ENCODE results near the gene ASH1L.

The ASH1L gene

DNA sequence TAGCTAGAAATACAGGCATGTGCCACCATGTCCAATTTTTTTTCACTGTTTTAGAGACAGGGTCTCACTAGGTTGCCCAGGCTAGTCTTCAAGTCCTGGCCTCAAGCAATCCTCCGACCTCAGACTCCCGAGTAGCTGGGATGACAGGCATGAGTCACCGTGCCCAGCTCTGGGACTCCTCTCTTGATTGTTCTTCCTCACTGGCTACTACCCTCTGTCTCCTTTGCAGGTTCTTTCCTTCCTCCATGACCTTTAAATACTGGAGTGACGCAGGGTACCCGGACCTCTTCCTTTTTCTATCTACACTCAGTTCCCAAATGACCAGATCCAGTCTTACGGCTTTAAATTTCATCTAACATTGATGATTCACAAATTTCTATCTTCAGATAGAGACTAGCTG, 34.9 kb downstream of the ASH1L start:
- Histone ChIP-seq H2BK5ac (ENCODE audit: low read length) (no peak overlapping the region), H3K79me2 (ENCODE audit: control insufficient read depth, insufficient read depth, low read length) (peaks cover 13% of the 10 kb centered on the region), H3K27me3 (ENCODE audit: insufficient read depth, low read length, poor library complexity) (no peaks in the 10 kb centered on the region), H3K4me2 (ENCODE audit: low read length) (no peak overlapping the region), H3K4me1 (ENCODE audit: control insufficient read depth, low read depth, low read length) (no peaks in the 10 kb centered on the region), H2BK120ac (ENCODE audit: low read depth, low read length) (no peak overlapping the region), H4K5ac (ENCODE audit: low read length) (no peak overlapping the region), H3K4ac (ENCODE audit: low read depth, low read length) (no peak overlapping the region), H3K23ac (ENCODE audit: low read length) (no peak overlapping the region), H3K18ac (ENCODE audit: low read length) (no peak overlapping the region), H2AK5ac (ENCODE audit: low read length) (no peak overlapping the region), H3K36me3 (ENCODE audit: control insufficient read depth, insufficient read depth, low read length) (no peaks in the 10 kb centered on the region), H3K4me3 (ENCODE audit: low read length) (no peak overlapping the region), H3K56ac (ENCODE audit: low read length) (no peak overlapping the region), H3K79me1 (ENCODE audit: low read length) (peaks cover 13% of the 10 kb centered on the region), H2BK15ac (replicated peaks; ENCODE audit: low read depth) (no peak overlapping the region), H3K9ac (ENCODE audit: low read length) (no peak overlapping the region), H4K8ac (ENCODE audit: low read depth, low read length) (no peak overlapping the region), H3K27ac (ENCODE audit: low read depth, low read length) (no peak overlapping the region)
- WGBS (ENCODE audit: extremely low coverage, insufficient coverage, low lambda C conversion rate), result no CpG with 5 or more reads among the region's 6 CpGs
- DNase-seq, result peak; percentile 16

DNA sequence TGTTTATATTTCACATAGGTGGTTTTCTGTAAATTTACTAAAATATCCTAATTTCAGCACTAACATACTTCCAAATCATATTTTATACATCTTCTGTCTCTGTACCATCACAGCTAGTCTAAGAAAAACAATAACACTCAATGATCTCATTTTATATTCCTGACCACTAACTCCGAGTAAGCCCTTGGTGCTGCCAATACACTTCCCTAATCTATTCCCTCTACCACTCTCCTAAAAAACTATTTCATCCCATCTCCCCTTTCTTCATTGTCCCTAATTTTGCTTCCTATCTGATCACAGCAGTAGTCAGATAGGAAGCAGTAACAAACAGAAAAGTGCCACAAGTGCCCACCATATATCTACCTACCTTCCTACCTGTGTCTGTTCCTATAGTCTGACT, 36.2 kb downstream of the ASH1L start:
- Histone ChIP-seq H2BK15ac (replicated peaks; ENCODE audit: low read depth) (no peak overlapping the region), H3K23ac (ENCODE audit: low read length) (no peak overlapping the region), H4K5ac (ENCODE audit: low read length) (no peak overlapping the region), H2BK120ac (ENCODE audit: low read depth, low read length) (no peak overlapping the region), H3K9ac (ENCODE audit: low read length) (no peak overlapping the region), H3K4me1 (ENCODE audit: control insufficient read depth, low read depth, low read length) (no peaks in the 10 kb centered on the region), H3K27ac (ENCODE audit: low read depth, low read length) (no peak overlapping the region), H3K79me2 (ENCODE audit: control insufficient read depth, insufficient read depth, low read length) (peaks cover 13% of the 10 kb centered on the region), H4K8ac (ENCODE audit: low read depth, low read length) (no peak overlapping the region), H3K56ac (ENCODE audit: low read length) (no peak overlapping the region), H3K18ac (ENCODE audit: low read length) (no peak overlapping the region), H2AK5ac (ENCODE audit: low read length) (no peak overlapping the region), H3K36me3 (ENCODE audit: control insufficient read depth, insufficient read depth, low read length) (no peaks in the 10 kb centered on the region), H3K27me3 (ENCODE audit: insufficient read depth, low read length, poor library complexity) (no peaks in the 10 kb centered on the region), H3K79me1 (ENCODE audit: low read length) (peaks cover 13% of the 10 kb centered on the region), H3K4ac (ENCODE audit: low read depth, low read length) (no peak overlapping the region), H3K4me3 (ENCODE audit: low read length) (no peak overlapping the region), H2BK5ac (ENCODE audit: low read length) (no peak overlapping the region), H3K4me2 (ENCODE audit: low read length) (no peak overlapping the region)
- no peak for DNase-seq
- WGBS (ENCODE audit: extremely low coverage, insufficient coverage, low lambda C conversion rate), result no CpG with 5 or more reads among the region's 1 CpG

DNA sequence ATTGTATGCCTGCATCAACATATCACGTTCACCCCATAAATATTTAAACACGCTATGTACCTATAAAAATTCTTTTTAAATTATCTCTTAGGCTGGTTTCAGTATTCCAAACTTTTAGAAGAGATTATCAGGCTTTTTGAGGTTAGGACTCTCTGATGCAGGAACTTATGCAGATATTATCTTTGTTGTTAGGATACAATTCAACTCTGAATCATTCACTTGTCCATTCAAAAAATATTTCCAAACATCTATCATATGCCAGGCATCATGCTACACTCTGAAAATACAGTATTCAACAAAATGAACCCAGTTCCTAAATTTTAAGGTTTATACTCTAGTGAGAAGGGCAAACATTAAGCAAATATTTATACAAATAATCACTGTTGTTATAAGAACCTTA, 40.5 kb downstream of the ASH1L start:
- no peak for DNase-seq
- Histone ChIP-seq H4K8ac (ENCODE audit: low read depth, low read length) (no peak overlapping the region), H3K79me2 (ENCODE audit: control insufficient read depth, insufficient read depth, low read length) (peaks cover 11% of the 10 kb centered on the region), H3K4ac (ENCODE audit: low read depth, low read length) (no peak overlapping the region), H2BK120ac (ENCODE audit: low read depth, low read length) (no peak overlapping the region), H3K4me3 (ENCODE audit: low read length) (no peak overlapping the region), H3K18ac (ENCODE audit: low read length) (no peak overlapping the region), H2AK5ac (ENCODE audit: low read length) (no peak overlapping the region), H3K4me2 (ENCODE audit: low read length) (no peak overlapping the region), H3K9ac (ENCODE audit: low read length) (no peak overlapping the region), H2BK15ac (replicated peaks; ENCODE audit: low read depth) (no peak overlapping the region), H2BK5ac (ENCODE audit: low read length) (no peak overlapping the region), H3K36me3 (ENCODE audit: control insufficient read depth, insufficient read depth, low read length) (no peaks in the 10 kb centered on the region), H4K5ac (ENCODE audit: low read length) (no peak overlapping the region), H3K56ac (ENCODE audit: low read length) (no peak overlapping the region), H3K4me1 (ENCODE audit: control insufficient read depth, low read depth, low read length) (no peaks in the 10 kb centered on the region), H3K79me1 (ENCODE audit: low read length) (peaks cover 9% of the 10 kb centered on the region), H3K23ac (ENCODE audit: low read length) (no peak overlapping the region), H3K27me3 (ENCODE audit: insufficient read depth, low read length, poor library complexity) (no peaks in the 10 kb centered on the region), H3K27ac (ENCODE audit: low read depth, low read length) (no peak overlapping the region)
- 100% methylated on average over 2 of the region's 2 CpGs for WGBS (ENCODE audit: extremely low coverage, insufficient coverage, low lambda C conversion rate)

DNA sequence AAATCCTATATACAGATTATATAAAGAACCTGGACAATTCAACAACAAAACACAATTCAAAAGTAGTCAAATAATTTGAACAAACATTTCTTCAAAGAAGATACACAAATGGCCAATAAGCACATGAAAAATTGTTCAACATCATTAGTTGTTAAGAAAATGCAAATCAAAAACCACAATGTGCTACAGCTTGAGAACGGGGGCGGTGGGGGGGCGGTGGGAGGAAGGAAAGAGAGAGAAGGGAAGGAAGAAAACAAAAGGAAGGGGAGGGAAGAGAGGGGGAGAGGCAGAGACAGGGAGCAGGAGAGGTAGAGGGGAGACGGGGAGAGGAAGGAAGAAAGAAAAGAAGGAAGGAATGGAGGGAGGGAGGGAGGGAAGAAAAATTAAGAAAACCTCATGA, 44.1 kb downstream of the ASH1L start:
- peaks cover 8% of the 10 kb centered on the region for H3K79me1 ChIP-seq (ENCODE audit: low read length)
- no peak overlapping the region for H3K18ac ChIP-seq (ENCODE audit: low read length)
- no peak overlapping the region for H3K4ac ChIP-seq (ENCODE audit: low read depth, low read length)
- no peak overlapping the region for H2AK5ac ChIP-seq (ENCODE audit: low read length)
- no peaks in the 10 kb centered on the region for H3K27me3 ChIP-seq (ENCODE audit: insufficient read depth, low read length, poor library complexity)
- peaks cover 11% of the 10 kb centered on the region for H3K79me2 ChIP-seq (ENCODE audit: control insufficient read depth, insufficient read depth, low read length)
- H3K4me3 ChIP-seq (ENCODE audit: low read length), result no peak overlapping the region
- no peaks in the 10 kb centered on the region for H3K4me1 ChIP-seq (ENCODE audit: control insufficient read depth, low read depth, low read length)
- no peak for DNase-seq
- no peaks in the 10 kb centered on the region for H3K36me3 ChIP-seq (ENCODE audit: control insufficient read depth, insufficient read depth, low read length)
- no peak overlapping the region for H2BK120ac ChIP-seq (ENCODE audit: low read depth, low read length)
- H3K23ac ChIP-seq (ENCODE audit: low read length), result no peak overlapping the region
- no peak overlapping the region for H3K9ac ChIP-seq (ENCODE audit: low read length)
- H3K56ac ChIP-seq (ENCODE audit: low read length), result no peak overlapping the region
- no peak overlapping the region for H2BK15ac ChIP-seq (replicated peaks; ENCODE audit: low read depth)
- no peak overlapping the region for H4K8ac ChIP-seq (ENCODE audit: low read depth, low read length)
- H3K27ac ChIP-seq (ENCODE audit: low read depth, low read length), result no peak overlapping the region
- no peak overlapping the region for H2BK5ac ChIP-seq (ENCODE audit: low read length)
- no peak overlapping the region for H4K5ac ChIP-seq (ENCODE audit: low read length)
- WGBS (ENCODE audit: extremely low coverage, insufficient coverage, low lambda C conversion rate), result no CpG with 5 or more reads among the region's 4 CpGs
- no peak overlapping the region for H3K4me2 ChIP-seq (ENCODE audit: low read length)

DNA sequence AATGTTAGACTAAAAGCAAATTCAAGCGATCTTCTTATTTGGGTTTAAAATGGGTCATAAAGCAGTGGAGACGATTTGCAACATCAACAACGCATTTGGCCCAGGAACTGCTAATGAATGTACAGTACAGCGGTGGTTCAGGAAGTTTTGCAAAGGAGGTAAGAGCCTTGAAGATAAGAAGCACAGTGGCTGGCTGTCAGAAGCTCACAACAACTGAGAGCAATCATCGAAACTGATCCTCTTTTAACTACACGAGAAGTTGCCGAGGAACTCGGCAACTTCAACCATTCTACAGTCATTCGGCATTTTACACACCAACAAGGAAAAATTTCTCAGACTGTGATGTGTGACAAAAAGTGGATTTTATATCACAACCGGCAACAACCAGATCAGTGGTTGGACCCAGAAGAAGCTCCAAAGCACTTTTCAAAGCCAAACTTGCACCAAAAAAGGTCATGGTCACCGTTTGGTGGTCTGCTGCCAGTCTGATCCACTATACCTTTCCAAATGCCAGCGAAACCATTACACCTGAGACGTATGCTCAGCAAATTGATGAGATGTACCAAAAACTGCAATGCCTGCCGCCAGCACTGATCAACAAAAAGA, 47.9 kb downstream of the ASH1L start:
- no peak overlapping the region for H2AK5ac ChIP-seq (ENCODE audit: low read length)
- DNase-seq, result no peak

DNA sequence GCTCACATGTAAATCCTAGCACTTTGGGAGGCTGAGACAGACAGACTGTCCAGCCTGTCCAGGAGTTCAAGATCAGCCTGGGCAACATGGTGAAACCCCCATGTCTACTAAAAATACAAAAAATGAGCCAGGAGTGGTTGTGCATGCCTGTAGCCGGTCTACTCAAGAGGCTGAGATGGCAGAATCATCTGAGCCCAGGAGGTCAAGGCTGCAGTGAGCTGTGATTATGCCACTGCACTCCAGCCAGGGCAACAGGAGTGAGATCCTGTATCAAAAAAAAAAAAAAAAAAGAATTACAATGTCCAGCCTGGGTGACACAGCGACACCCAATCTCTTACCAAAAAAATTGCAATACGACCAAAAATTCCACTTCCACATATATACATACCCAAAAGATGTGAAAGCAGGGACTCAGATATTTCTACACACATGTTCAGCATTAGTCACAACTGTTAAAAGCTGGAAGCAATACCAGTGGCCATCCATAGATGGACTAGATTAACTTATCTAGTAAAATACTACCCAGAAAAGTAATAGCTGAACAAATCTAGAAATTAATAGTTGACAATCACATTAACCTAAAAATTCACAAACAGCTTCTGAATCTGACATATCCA, 49.2 kb downstream of the ASH1L start:
- H3K79me1 ChIP-seq (ENCODE audit: low read length), result peaks cover 4% of the 10 kb centered on the region
- H3K9ac ChIP-seq (ENCODE audit: low read length), result no peak overlapping the region
- H3K27me3 ChIP-seq (ENCODE audit: insufficient read depth, low read length, poor library complexity), result no peaks in the 10 kb centered on the region
- H3K27ac ChIP-seq (ENCODE audit: low read depth, low read length), result no peak overlapping the region
- no peak for DNase-seq
- no peak overlapping the region for H3K23ac ChIP-seq (ENCODE audit: low read length)
- no peak overlapping the region for H3K4me2 ChIP-seq (ENCODE audit: low read length)
- no peak overlapping the region for H2BK120ac ChIP-seq (ENCODE audit: low read depth, low read length)
- H3K4me3 ChIP-seq (ENCODE audit: low read length), result no peak overlapping the region
- no CpG with 5 or more reads among the region's 3 CpGs for WGBS (ENCODE audit: extremely low coverage, insufficient coverage, low lambda C conversion rate)
- no peak overlapping the region for H2BK5ac ChIP-seq (ENCODE audit: low read length)
- H3K36me3 ChIP-seq (ENCODE audit: control insufficient read depth, insufficient read depth, low read length), result no peaks in the 10 kb centered on the region
- H3K56ac ChIP-seq (ENCODE audit: low read length), result no peak overlapping the region
- no peak overlapping the region for H3K18ac ChIP-seq (ENCODE audit: low read length)
- H4K5ac ChIP-seq (ENCODE audit: low read length), result no peak overlapping the region
- no peak overlapping the region for H2BK15ac ChIP-seq (replicated peaks; ENCODE audit: low read depth)
- peaks cover 8% of the 10 kb centered on the region for H3K79me2 ChIP-seq (ENCODE audit: control insufficient read depth, insufficient read depth, low read length)
- no peak overlapping the region for H2AK5ac ChIP-seq (ENCODE audit: low read length)
- no peaks in the 10 kb centered on the region for H3K4me1 ChIP-seq (ENCODE audit: control insufficient read depth, low read depth, low read length)
- no peak overlapping the region for H4K8ac ChIP-seq (ENCODE audit: low read depth, low read length)
- no peak overlapping the region for H3K4ac ChIP-seq (ENCODE audit: low read depth, low read length)

More for the DNA sequence above, 47.9 kb downstream of the ASH1L start:
- no CpG with 5 or more reads among the region's 14 CpGs for WGBS (ENCODE audit: extremely low coverage, insufficient coverage, low lambda C conversion rate)
- Histone ChIP-seq H3K9ac (ENCODE audit: low read length) (no peak overlapping the region), H3K4ac (ENCODE audit: low read depth, low read length) (no peak overlapping the region), H3K4me3 (ENCODE audit: low read length) (no peak overlapping the region), H3K56ac (ENCODE audit: low read length) (no peak overlapping the region), H3K27ac (ENCODE audit: low read depth, low read length) (no peak overlapping the region), H3K79me2 (ENCODE audit: control insufficient read depth, insufficient read depth, low read length) (peaks cover 8% of the 10 kb centered on the region), H3K18ac (ENCODE audit: low read length) (no peak overlapping the region), H2BK120ac (ENCODE audit: low read depth, low read length) (no peak overlapping the region), H3K36me3 (ENCODE audit: control insufficient read depth, insufficient read depth, low read length) (no peaks in the 10 kb centered on the region), H4K8ac (ENCODE audit: low read depth, low read length) (no peak overlapping the region), H3K4me1 (ENCODE audit: control insufficient read depth, low read depth, low read length) (no peaks in the 10 kb centered on the region), H4K5ac (ENCODE audit: low read length) (no peak overlapping the region), H3K4me2 (ENCODE audit: low read length) (no peak overlapping the region), H3K27me3 (ENCODE audit: insufficient read depth, low read length, poor library complexity) (no peaks in the 10 kb centered on the region), H3K79me1 (ENCODE audit: low read length) (peaks cover 4% of the 10 kb centered on the region), H3K23ac (ENCODE audit: low read length) (no peak overlapping the region), H2BK15ac (replicated peaks; ENCODE audit: low read depth) (no peak overlapping the region), H2BK5ac (ENCODE audit: low read length) (no peak overlapping the region)

Data from mesendoderm (in vitro differentiated cells).